Fibroblast of lung (primary cell): Measurements from ENCODE around the gene LMAN1.

Experiments
- CTCF ChIP-seq, 2 donors: IDR thresholded peaks in 1 of 2; conservative IDR thresholded peaks in 1 of 2; 1 replicate in 1 of 2; 2 replicates in 1 of 2; pipeline ENCODE4 v1.5.1; 2011 to 2012; ENCODE audit warnings: low read length in 2 of 2, control low read depth in 1 of 2, inconsistent platforms in 1 of 2, low read depth in 1 of 2, mild to moderate bottlenecking in 1 of 2
- EZH2 ChIP-seq: IDR thresholded peaks from 2 replicates; pipeline ENCODE4 v1.5.1; 2012; ENCODE audit warnings: low read length, control low read depth, mild to moderate bottlenecking; ENCODE audit errors: missing control alignments

DNA sequence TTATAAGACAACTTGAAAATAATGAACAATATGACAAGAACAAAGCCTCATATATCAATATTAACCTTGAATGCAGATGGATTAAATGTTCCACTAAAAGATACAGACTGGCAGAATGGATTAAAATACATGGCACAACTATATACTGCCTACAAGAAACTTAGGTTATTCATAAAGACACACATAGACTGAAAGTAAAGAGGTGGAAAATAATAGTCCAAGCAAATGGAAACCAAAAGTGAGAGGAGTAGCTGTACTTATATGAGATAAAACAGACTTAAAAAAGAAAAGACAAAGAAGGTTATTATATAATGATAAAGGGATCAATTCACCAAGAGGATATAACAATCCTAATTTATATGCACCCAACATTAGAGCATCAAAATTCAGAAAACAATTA, 18.2 kb downstream of the LMAN1 start:
- TF ChIP-seq EZH2, result no peak
- TF ChIP-seq CTCF (conservative IDR thresholded peaks at IDR 0.05 in 1 of 2, IDR thresholded peaks at IDR 0.05 in 1 of 2; ENCODE audit: low read depth in 1 of 2, low read length in 2 of 2), result no peak
